HG03575 (cell line): ENCODE data around the gene NFE2L2.
"Not testable (repeated sequence)": the region's sequence is repeated elsewhere in the genome, so short reads cannot be mapped to it uniquely, and the experiment has no call there.

ENCODE experiments used
- ATAC-seq: cut with Tn5 transposase; IDR thresholded peaks from one replicate; pipeline ENCODE4 v1.9.1; 2021; ENCODE audit not compliant: unreplicated experiment, insufficient number of reproducible peaks, low FRiP score; ENCODE audit errors: extremely low read depth

NFE2L2 gene

DNA sequence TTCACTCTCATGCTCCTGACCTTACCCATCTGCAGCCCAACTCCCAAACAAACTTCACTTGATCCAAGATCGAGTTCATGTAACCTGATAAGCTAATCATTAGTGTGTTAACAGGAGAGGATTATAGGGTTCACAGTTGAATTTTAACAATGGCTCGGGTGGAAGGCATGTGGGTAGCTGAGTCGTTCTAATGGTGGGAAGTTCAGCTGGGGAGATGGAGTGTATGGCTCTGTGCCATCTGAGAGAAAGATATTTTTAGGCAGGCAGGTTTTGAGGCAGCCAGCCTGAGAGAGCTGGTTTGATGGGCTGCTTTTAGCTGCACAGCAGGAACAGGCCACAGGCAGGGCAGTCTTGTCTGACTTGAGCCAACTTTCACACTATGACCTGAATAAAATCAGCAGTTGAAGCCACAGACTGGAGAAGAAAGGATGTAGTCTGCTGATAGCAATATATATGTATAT, 17.7 kb upstream of the NFE2L2 start:
- ATAC-seq, result no peak

DNA sequence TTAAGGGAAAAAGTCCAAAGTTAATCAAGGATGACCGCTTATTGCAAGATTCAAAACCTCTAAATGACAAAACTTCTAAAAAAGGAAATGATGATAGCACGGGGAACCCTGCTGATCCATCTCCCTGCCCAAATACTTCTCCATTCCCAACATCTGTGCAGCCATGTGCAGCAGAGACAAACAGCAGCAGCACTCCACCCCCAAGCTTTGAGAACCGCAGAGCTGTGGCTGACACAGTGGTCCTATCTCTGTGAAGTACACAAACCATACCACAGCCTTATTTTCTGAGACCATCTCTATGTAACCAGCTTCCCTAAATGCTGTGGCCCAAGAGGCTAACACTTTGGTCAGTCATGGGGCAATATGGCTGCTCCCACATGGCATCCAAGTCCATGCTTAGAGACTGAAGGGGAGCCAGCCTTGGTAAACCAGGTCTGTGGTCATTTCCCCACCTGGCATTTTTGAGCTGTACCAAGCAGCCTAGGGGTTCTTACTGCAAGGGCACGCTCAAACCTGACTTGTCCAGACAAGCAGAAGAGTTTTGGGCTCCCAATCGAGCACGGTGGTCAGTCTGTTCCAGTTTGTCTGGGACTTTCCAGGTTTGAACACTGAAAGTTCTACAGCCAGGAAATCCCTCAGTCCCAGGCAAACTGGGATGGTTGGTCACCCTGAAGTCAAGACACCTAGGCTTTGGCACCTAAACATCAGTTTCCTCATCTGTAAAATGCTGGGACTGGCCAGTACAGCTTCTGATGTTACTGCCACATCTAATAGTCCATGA, 17.1 kb upstream of the NFE2L2 start:
- ATAC-seq, result no peak

DNA sequence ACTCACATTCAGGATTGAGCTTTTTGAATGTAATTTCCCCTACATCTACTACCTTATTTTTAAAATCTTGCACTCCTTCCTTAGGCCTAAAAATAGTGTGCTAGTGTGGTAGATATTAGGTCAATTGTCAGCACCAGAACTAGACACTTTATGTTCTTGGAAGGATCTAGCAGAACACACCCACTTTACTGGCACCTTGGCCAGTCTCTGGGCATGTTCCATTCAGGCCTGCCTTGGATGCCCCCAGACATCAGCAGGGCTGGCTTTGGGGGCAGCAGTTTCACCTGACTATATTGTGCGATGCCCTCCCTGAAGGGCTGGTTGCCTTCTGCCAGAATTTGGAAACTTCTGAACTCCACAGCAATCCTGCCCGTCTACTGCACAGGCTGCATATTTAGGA, 15.3 kb upstream of the NFE2L2 start:
- ATAC-seq, result no peak

DNA sequence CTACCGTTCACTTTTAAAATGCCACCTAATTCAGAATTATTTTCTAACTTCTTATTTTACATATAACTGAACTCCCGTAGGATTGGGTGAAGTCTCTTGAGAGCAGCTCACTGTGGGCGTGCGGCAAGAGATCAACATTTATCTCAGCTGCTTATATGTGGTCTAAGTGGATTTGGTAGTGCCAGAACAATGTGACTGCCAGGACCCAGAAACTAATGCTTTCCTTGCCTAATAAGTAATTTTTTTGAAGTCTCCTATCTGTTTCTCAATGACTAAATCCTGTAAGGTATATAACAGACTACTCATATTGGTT, 11.2 kb upstream of the NFE2L2 start:
- ATAC-seq, result no peak

DNA sequence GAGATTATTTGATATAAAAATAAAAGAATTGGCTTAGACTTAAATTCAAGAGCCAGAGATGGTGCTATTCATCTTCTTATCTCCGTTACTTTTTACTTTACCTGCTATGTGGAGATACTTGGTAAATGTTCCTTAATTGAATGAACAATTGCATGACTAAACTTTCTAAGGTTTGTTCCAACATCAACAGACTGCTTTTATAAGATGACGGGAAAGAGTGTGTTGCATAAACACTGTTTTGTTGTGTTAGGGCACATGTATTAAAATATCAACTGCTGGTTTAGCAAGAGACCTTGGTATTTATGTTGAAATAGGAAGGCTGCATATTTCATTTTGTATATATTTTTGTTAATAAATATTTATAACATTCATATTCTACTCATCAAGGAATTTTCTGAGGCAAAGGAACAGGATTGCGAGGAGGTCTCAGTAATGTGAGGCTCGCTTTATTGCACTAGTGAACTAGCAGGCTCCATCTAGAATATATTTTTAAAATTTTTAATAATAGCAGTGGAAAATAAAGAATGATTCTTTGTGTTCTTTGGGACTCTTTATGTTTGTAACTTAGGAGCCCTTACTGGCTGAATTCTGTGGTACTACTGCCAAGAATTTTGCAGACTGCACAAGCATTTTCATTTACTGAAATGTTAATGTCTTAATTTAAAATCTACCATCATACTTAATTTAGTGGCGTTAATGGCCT, 10.7 kb upstream of the NFE2L2 start:
- ATAC-seq, result no peak

DNA sequence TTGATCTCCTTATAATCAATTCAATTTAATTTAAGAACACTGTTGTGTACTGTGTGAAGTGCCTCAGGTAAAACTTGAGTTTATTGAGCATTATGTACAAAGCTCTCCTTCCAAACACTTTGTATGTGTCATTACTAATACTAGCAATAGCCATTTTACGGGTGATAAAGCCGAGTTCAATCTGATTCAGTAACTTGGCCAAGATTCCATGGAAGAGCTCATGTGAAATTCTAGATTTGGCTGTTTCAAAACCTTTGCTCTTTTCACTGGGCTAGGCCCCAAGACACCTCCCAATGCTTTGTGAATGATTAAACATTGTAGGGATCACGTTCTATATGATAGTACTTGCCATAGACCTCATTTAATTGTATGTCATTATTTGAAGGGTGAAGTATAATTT, 8.9 kb upstream of the NFE2L2 start:
- no peak for ATAC-seq

DNA sequence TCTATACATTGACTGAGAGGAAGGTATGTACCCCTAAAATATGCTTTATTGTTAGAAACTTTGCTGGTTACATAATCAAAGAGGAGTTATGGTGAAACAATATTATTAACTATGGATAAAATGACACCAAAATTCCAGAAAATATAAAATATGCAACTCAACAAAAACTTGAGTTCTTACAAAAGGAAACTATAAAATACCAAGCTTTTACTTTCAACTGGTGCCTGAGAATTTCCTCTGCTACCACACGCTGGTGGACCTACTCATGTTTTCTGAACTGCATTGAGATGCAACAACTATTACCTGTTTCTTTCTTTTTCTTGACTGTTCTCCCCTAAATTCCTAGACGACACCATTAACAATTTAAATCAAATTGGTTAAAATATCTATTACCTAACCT, 8.2 kb upstream of the NFE2L2 start:
- no peak for ATAC-seq

DNA sequence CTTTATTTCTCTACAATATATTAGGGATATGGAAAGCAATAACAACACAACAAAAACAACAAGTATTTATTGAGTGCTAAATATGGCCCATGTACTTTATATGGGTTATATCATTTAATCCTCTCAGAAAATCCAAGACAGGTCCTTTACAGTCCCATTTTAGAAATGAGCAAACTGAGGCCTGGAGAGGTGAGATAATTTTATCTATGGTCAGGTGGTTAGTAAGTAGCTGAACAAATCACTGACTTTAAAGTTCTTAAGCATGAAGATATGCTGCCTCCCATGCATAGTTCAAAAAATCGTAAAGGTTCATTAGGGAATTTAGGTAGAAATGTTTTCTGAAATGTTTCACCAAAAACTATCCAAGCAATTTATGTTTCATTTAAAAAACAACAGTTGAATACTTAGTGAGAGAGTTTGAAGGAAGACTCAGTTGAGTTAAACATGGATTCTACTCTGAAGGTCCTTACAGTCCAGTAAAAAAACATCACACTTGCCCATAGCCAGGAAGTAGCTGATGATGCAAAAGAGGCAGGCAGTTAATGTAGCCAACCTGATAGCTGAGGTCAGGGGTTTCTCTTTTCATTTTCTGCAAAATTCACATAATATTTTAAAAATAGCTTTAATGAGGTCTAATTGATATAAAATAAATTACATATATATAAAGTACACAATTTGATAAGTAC, 7.6 kb upstream of the NFE2L2 start:
- no peak for ATAC-seq

DNA sequence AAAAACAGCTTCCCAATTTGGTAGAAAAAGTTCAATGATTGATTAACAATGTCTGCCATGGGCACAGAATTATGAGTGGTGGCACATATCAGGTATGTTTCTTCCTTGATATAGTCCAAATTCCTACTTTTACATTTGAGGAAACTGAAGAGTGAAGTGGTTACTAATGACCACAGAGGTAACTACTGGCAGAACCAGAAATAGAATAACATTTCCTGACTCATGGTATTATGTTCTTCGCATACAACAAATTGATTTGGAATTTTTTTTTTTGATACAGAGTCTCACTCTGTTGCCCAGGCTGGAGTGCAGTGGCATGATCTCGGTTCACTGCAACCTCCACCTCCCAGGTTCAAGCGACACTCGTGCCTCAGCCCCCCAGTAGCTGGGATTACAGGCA, 6.0 kb upstream of the NFE2L2 start:
- ATAC-seq, result no peak

DNA sequence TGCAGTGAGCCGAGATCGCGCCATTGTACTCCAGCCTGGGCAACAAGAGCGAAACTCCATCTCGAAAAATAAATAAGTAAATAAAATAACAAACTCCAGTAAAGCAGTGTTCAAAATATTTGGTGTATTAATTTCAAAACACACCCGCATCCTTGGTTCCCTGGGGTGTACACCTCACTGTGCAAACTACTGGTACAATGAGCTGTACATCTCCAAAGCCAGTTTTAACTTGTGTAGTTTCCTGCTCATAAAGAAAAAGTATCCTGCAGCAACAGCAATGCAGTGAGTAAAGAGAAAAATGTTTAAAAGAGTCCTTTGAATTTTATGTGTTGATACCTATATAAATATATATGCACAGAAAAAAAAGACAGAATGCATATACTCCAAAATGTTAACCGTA, 4.4 kb upstream of the NFE2L2 start:
- no peak for ATAC-seq

DNA sequence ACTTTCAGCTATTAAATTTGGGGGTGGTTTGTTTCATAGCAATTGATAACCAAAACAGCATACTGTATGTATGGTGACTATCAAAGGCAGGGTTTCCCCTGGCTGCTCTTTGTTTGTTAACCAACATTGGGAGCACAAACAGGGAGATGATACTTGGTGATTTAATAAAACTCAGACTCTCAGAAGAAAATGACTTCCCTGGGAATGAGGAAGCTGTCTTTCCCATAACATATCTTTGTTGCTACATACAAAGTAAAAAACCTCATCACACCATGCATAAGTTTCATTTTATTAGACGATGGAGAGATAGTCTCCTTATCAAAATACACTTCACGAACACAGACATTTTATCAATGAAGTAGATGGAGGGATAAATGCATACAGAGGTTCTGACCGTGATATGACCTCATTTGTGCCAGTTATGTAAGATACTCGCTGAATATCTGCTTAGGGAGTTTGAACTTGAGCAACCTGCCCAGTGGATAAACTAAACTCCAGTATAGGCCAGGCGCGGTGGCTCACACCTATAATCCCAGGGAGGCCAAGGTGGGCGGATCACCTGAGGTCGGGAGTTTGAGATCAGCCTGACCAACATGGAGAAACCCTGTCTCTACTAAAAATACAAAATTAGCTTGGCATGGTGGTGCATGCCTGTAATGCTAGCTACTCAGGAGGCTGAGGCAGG, 3.8 kb upstream of the NFE2L2 start:
- ATAC-seq, result no peak

DNA sequence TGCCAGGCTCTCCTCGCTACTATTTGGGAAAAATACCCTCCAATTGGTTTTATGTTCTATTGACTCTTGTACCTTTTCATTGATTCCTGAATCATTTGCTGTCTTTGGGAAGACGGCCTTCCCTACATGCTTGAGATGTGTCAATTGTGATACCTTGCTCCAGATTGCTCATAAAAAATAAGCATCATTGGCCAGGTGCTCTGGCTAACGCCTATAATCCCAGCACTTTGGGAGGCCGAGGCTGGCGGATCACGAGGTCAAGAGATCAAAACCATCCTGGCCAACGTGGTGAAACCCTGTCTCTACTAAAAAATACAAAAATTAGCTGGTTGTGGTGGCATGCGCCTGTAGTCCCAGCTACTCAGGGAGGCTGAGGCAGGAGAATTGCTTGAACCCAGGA, 2.4 kb upstream of the NFE2L2 start:
- not testable (repeated sequence) for ATAC-seq

DNA sequence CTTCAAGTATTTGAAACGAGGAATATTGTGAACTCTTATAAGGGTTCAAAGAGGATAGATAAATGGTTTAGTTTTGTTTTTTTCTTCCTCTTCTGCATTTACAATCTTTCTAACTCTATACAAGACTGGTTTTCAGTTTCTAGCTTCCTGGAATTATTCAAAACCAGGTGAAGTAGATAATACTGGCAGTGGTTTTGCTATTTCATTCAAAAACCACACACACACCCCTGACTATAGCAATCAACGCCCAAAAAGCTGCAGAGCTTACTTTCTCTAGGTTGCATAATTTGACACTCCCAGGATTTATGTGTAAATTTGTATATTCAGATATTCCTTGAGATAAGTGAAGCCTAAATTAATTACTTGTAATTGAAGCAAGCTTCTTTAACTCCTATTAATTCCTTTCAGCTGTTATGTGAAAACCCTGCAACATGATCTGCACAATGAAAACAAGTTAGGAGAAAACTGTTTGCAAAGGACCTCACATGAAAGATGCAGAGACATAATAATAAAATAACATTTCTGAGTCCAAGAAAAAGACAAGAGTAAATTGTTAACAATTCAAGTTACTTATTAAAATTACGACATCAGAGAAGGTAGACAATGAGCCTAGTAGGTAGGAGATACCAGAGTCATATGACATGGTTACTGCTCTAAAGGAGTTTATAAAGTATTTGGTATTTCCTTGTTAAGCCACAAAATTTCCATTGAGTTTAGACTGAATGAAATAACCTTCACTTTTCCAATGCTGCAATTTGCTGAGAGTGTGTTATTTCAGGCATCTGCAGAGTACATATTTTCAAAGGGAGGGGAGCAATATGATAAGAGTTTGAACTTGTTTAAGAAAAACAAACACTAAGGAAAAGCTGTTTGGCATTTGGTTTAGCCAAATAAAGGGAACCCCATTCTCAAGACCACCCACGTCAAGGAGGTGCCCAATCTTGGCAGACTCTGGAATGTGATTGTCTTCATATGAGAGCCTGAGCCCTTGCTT, 1.6 kb upstream of the NFE2L2 start:
- no peak for ATAC-seq

DNA sequence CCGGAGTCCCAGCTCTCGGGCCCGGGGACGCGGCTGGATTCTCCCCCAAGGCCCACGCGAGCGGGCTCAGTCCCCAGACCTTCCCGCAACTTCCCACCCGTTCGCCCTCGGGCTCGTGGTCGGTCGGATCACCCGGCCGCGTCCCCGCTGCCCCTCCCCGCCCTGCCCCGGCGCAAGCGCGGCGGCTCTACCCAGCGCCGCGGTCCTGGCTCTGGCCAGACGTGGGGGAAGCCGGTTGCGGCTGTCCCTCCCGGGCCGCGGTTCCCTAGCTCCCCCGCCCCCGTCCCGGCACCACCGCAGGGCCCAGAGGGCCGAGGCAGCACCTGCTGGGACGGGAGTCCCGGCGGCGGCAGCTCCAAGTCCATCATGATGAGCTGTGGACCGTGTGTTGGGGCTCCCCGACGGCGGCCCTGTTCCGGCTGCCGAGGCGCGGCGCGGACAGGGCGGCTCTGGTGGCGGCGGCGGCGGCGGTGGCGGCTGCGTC, 276 bp downstream of the NFE2L2 start:
- no peak for ATAC-seq

DNA sequence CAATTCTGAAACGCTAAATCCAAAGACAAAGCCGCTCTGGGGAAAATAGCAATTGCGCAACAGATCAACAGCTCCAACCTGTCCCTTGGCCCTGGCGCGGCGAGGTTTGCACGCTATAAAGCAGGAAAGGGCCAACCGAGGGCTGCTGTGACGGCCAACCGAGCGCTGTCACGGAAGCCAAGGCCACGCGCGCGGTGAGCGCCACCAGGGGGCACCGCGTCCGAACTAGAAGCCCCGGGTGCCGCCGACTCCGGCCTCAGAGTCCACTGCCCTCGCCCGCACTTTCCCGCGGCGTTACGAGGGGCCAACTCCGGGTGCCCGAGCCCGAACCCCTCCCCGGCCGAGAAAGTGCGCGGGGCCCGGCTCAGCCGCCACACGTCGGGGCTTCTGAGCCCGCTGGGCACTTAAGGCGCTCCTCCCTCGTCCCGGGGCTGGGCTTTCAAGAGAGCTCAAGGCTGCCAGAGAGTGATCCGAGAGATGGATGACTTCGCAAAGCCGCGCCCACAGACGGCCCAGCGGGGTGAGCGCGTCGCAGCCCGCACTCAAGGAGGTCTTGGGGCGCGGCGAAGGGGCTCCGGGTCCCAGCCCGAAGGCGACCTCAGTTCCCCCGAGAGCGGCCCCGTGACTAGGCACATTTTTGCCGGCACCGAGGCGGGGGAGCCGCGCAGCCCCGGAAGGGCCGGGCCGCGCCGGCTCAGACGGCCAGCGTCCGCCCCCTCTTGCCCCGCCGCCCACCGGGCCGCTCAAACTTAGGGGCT, 897 bp downstream of the NFE2L2 start:
- ATAC-seq, result no peak

DNA sequence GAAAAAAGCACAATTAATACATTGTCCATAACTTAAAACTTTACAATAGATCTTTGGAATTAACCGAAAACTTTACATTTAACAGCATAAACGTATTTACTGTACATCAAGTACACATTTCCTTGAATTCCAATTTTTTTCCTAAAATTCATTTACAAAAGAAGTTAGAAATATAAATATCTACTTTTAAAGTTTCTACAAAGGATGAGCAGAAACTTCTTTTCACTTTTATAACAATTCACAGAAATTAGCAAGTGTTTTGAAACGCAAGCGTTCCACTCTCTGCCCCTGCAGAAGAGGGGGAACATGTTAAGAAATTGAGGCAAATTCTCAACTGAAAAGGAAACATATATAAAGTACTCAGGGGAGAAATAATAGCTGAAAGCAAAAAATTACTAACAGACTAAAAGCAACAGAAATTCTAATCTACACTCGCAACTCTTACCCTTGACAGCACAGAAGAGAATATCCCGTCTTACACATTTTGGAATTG, 1.5 kb downstream of the NFE2L2 start:
- ATAC-seq, result no peak

DNA sequence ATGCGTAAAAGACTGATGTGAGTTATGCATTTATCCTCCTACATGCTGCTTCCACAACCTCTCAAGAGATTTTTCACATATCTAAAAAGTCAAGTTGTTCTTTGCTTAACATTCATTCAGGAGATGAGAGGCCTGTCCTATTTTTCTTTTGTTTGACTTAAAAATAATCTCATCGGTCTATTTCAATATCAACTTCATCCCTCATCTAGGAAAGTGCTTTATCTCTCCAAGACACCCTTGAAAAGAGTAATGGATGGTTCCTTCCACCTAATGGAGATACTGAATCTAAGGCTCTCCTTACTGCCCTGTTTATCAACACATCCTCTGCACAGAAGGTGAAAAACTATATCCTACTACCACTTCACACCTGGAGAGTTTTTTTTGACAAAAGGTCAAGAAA, 2.4 kb downstream of the NFE2L2 start:
- ATAC-seq, result no peak
